Measurements from ENCODE around the gene ARHGAP31. TPM values are rescaled to one million over a fixed set of nuclear protein-coding genes. Genes with fewer than 3 reads are reported as not detected.
"Not testable (repeated sequence)": the region's sequence is repeated elsewhere in the genome, so short reads cannot be mapped to it uniquely, and the experiment has no call there.

The ARHGAP31 gene
- total and polyA plus RNA-seq, 10 donors: 2.0 to 38.0 (median 25.3) TPM

- H3K4me1 ChIP-seq: peaks cover 4 to 36% (median 18%) of the 10 kb centered on the region in 6 donors
- no peak for DNase-seq
- H3K4me3 ChIP-seq: no peak overlapping the region
- intact Hi-C loops (cut with DNase I; ENCODE audit: low total_unique reads): no loop called here
- no peak overlapping the region for H3K27ac ChIP-seq
- H3K36me3 ChIP-seq: peaks cover 0 to under 1% (median 0%) of the 10 kb centered on the region in 6 donors
- WGBS, 5 donors: 79 to 92% (median 91%) methylated on average over 3 of the region's 3 CpGs
- no peaks in the 10 kb centered on the region for H3K27me3 ChIP-seq (replicated peaks in 1 of 7)
- H3K9me3 ChIP-seq: no peaks in the 10 kb centered on the region
- TF ChIP-seq POLR2AphosphoS5 (IDR thresholded peaks at IDR 0.05) (no peak), CTCF (IDR thresholded peaks at IDR 0.05 in 8 of 11, conservative IDR thresholded peaks at IDR 0.05 in 3 of 11) (no peak), POLR2A (IDR thresholded peaks at IDR 0.05) (no peak)
These were observed 37.5 kb downstream of the ARHGAP31 start for GRCh38 chr3:119331661-119332060.

- no peak overlapping the region for H3K4me3 ChIP-seq
- no peak for DNase-seq
- H3K27me3 ChIP-seq (replicated peaks in 1 of 7): no peaks in the 10 kb centered on the region
- H3K27ac ChIP-seq: no peak overlapping the region
- peaks cover 0 to 12% (median 0%) of the 10 kb centered on the region in 6 donors for H3K36me3 ChIP-seq
- 62 to 84% (median 74%) methylated on average over 6 of the region's 6 CpGs for WGBS, 5 donors
- peaks cover 4 to 33% (median 16%) of the 10 kb centered on the region in 6 donors for H3K4me1 ChIP-seq
- H3K9me3 ChIP-seq: no peaks in the 10 kb centered on the region
- intact Hi-C loops (cut with DNase I; ENCODE audit: low total_unique reads): no loop called here
- TF ChIP-seq POLR2A (IDR thresholded peaks at IDR 0.05) (no peak), CTCF (IDR thresholded peaks at IDR 0.05 in 8 of 11, conservative IDR thresholded peaks at IDR 0.05 in 3 of 11) (no peak), POLR2AphosphoS5 (IDR thresholded peaks at IDR 0.05) (no peak)
These were observed 39.8 kb downstream of the ARHGAP31 start for GRCh38 chr3:119333773-119334509.

- Histone ChIP-seq H3K9me3 (no peaks in the 10 kb centered on the region), H3K4me1 (peaks cover 4 to 41% (median 25%) of the 10 kb centered on the region in 6 donors), H3K4me3 (no peak overlapping the region), H3K27me3 (replicated peaks in 1 of 7) (no peaks in the 10 kb centered on the region), H3K27ac (no peak overlapping the region), H3K36me3 (peaks cover 0 to 12% (median 0%) of the 10 kb centered on the region in 6 donors)
- DNase-seq: no peak
- WGBS, 5 donors: 77 to 97% (median 97%) methylated on average over 5 of the region's 5 CpGs
- no peak for TF ChIP-seq POLR2AphosphoS5 (IDR thresholded peaks at IDR 0.05)
- TF ChIP-seq POLR2A (IDR thresholded peaks at IDR 0.05): no peak
- no peak for TF ChIP-seq CTCF (IDR thresholded peaks at IDR 0.05 in 8 of 11, conservative IDR thresholded peaks at IDR 0.05 in 3 of 11)
- intact Hi-C loops (cut with DNase I; ENCODE audit: low total_unique reads): no loop called here
These were observed 42.6 kb downstream of the ARHGAP31 start for GRCh38 chr3:119336823-119337222.

GRCh38 chr3:119337407-119337806 lies 43.2 kb downstream of the ARHGAP31 start:
- H3K9me3 ChIP-seq; H3K27me3 ChIP-seq (replicated peaks in 1 of 7); DNase-seq; intact Hi-C loops (cut with DNase I; ENCODE audit: low total_unique reads); H3K27ac ChIP-seq; H3K4me3 ChIP-seq: not testable (repeated sequence)
- WGBS, 5 donors: 93 to 98% (median 97%) methylated on average over 6 of the region's 6 CpGs
- peaks cover 4 to 35% (median 21%) of the 10 kb centered on the region in 6 donors for H3K4me1 ChIP-seq
- peaks cover 0 to 12% (median 0%) of the 10 kb centered on the region in 6 donors for H3K36me3 ChIP-seq
